SK-N-SH (cell line): ENCODE measurements around the gene NT5M. TPM values are rescaled to one million over a fixed set of nuclear protein-coding genes. Genes with fewer than 3 reads are reported as not detected.
A peak's percentile ranks its signal among the peaks of the same experiment; 100 is the strongest.
"Not testable (repeated sequence)": the region's sequence is repeated elsewhere in the genome, so short reads cannot be mapped to it uniquely, and the experiment has no call there.

ENCODE experiments used
- CTCF ChIA-PET: fragments of 300-600, 350-600 bp; formaldehyde crosslinking; extraction: SDS; loops from one replicate; lab custom pipeline; 2021; lab: Yijun Ruan, JAX
- POLR2A ChIA-PET: fragments of 350-600 bp; sonication (Branson Sonifier 250); formaldehyde crosslinking; extraction: SDS; loops from one replicate; lab custom pipeline; 2020; ENCODE audit warnings: antibody characterized with exemption, inconsistent platforms; lab: Yijun Ruan, JAX
- DNase-seq: peaks from one replicate; pipeline ENCODE4 v3.0.0; 2012
- H2AFZ ChIP-seq: fragments of 200-600 bp; sonication (generic); 2 replicates; pipeline ENCODE4 v1.8.1; 2016; ENCODE audit warnings: antibody characterized with exemption, mild to moderate bottlenecking, low read depth
- H3F3A ChIP-seq: fragments of 200-600 bp; sonication (generic); replicated peaks from 2 replicates; pipeline ENCODE3; 2016; ENCODE audit warnings: antibody characterized with exemption, mild to moderate bottlenecking; ENCODE audit not compliant: insufficient read depth
- H3K27ac ChIP-seq, 2 experiments: fragments of 200-500 bp in 1 of 2; fragments of 200-600 bp in 1 of 2; sonication (Bioruptor generic) in 1 of 2; sonication (generic), shearing (Covaris generic) in 1 of 2; 2 replicates each; pipeline versions ENCODE4 v1.5.1 to v1.6.1; 2014 to 2016; ENCODE audit warnings: low read depth in 2 of 2, inconsistent platforms in 1 of 2, low read length in 1 of 2, mild to moderate bottlenecking in 1 of 2, mixed read lengths in 1 of 2
- H3K27me3 ChIP-seq: fragments of 200-600 bp; sonication (generic), shearing (Covaris generic); 2 replicates; pipeline ENCODE4 v1.6.1; 2016; ENCODE audit warnings: mixed run types; ENCODE audit not compliant: insufficient read depth
- H3K36me3 ChIP-seq, 2 experiments: fragments of 200-500 bp in 1 of 2; fragments of 200-600 bp in 1 of 2; sonication (Bioruptor generic) in 1 of 2; sonication (generic) in 1 of 2; replicated peaks in 1 of 2; 2 replicates each; pipeline versions ENCODE3 to v1.5.1; 2014 to 2016; ENCODE audit warnings: low read length in 1 of 2, mild to moderate bottlenecking in 1 of 2; ENCODE audit not compliant: insufficient read depth in 2 of 2, control insufficient read depth in 1 of 2
- H3K4me1 ChIP-seq, 2 experiments: fragments of 200-500 bp in 1 of 2; fragments of 200-600 bp in 1 of 2; sonication (Bioruptor generic) in 1 of 2; sonication (generic), shearing (Covaris generic) in 1 of 2; 2 replicates each; pipeline versions ENCODE4 v1.5.1 to v1.6.1; 2014 to 2016; ENCODE audit warnings: low read depth in 1 of 2, low read length in 1 of 2, mixed run types in 1 of 2; ENCODE audit not compliant: insufficient read depth in 2 of 2, control insufficient read depth in 1 of 2
- H3K4me2 ChIP-seq: fragments of 200-600 bp; sonication (generic), shearing (Covaris generic); 2 replicates; pipeline ENCODE4 v1.6.1; 2017; ENCODE audit warnings: mixed run types
- H3K4me3 ChIP-seq, 2 experiments: fragments of 200-500 bp in 1 of 2; fragments of 200-600 bp in 1 of 2; sonication (Bioruptor generic) in 1 of 2; sonication (generic), shearing (Covaris generic) in 1 of 2; 2 replicates each; pipeline versions ENCODE4 v1.5.1 to v1.8.1; 2014 to 2016; ENCODE audit warnings: low read depth in 2 of 2, inconsistent platforms in 1 of 2, low read length in 1 of 2, mild to moderate bottlenecking in 1 of 2, mixed read lengths in 1 of 2, moderate library complexity in 1 of 2
- H3K79me2 ChIP-seq: fragments of 200-600 bp; sonication (generic); 2 replicates; pipeline ENCODE4 v1.8.1; 2017; ENCODE audit warnings: mild to moderate bottlenecking; ENCODE audit not compliant: insufficient read depth
- H3K9ac ChIP-seq: fragments of 200-600 bp; sonication (generic); 2 replicates; pipeline ENCODE4 v1.6.1; 2017; ENCODE audit warnings: mixed run types
- H3K9me2 ChIP-seq: fragments of 200-600 bp; sonication (generic); 2 replicates; pipeline ENCODE4 v1.6.1; 2017; ENCODE audit warnings: mixed run types
- H3K9me3 ChIP-seq: fragments of 200-600 bp; sonication (generic); 2 replicates; pipeline ENCODE4 v1.6.1; 2017; ENCODE audit warnings: mixed run types, mild to moderate bottlenecking, moderate library complexity
- H4K20me1 ChIP-seq: fragments of 200-600 bp; sonication (generic); 2 replicates; pipeline ENCODE4 v1.6.1; 2017; ENCODE audit warnings: mild to moderate bottlenecking, mixed run types; ENCODE audit not compliant: insufficient read depth
- CHD2 ChIP-seq: fragments of 150-350 bp; IDR thresholded peaks from 2 replicates; pipeline ENCODE4 v1.6.1; 2018; ENCODE audit warnings: low read length; ENCODE audit not compliant: partially characterized antibody
- ELF1 ChIP-seq: IDR thresholded peaks from 2 replicates; pipeline ENCODE4 v1.4.0; 2012
- FOSL2 ChIP-seq: IDR thresholded peaks from 2 replicates; pipeline ENCODE4 v1.4.0; 2012; ENCODE audit warnings: low read depth, mild to moderate bottlenecking, moderate library complexity, borderline replicate concordance
- GATA2 ChIP-seq: sonication (generic); formaldehyde crosslinking; IDR thresholded peaks from 2 replicates; pipeline ENCODE4 v1.5.0; 2020; ENCODE audit warnings: mild to moderate bottlenecking, missing genetic modification reagents
- IRF3 ChIP-seq: fragments of 150-350 bp; IDR thresholded peaks from 2 replicates; pipeline ENCODE4 v1.6.1; 2016; ENCODE audit warnings: mild to moderate bottlenecking, low read depth, low read length
- MEF2A ChIP-seq: IDR thresholded peaks from 2 replicates; pipeline ENCODE4 v1.4.0; 2012; ENCODE audit warnings: low read depth, borderline replicate concordance
- MXI1 ChIP-seq: IDR thresholded peaks from 2 replicates; pipeline ENCODE4 v1.6.1; 2012; ENCODE audit warnings: mild to moderate bottlenecking, low read depth, low read length, improper control_type of control experiment
- NFIC ChIP-seq: IDR thresholded peaks from 2 replicates; pipeline ENCODE4 v1.4.0; 2012; ENCODE audit warnings: borderline replicate concordance
- POLR2AphosphoS5 ChIP-seq: IDR thresholded peaks from 2 replicates; pipeline ENCODE4 v1.6.1; 2012; ENCODE audit warnings: low read depth, low read length
- RCOR1 ChIP-seq: fragments of 150-350 bp; IDR thresholded peaks from 2 replicates; pipeline ENCODE4 v1.6.1; 2017; ENCODE audit warnings: antibody characterized with exemption, low read length
- SIN3A ChIP-seq: IDR thresholded peaks from 2 replicates; pipeline ENCODE4 v1.6.1; 2012; ENCODE audit warnings: low read depth, mild to moderate bottlenecking, low read length, moderate library complexity, borderline replicate concordance
- TAF1 ChIP-seq: IDR thresholded peaks from 2 replicates; pipeline ENCODE4 v1.6.1; 2012; ENCODE audit warnings: low read depth, mild to moderate bottlenecking, low read length, moderate library complexity, borderline replicate concordance
- TCF12 ChIP-seq: IDR thresholded peaks from 2 replicates; pipeline ENCODE4 v1.4.0; 2012
- TEAD4 ChIP-seq: IDR thresholded peaks from 2 replicates; pipeline ENCODE4 v1.4.0; 2012; ENCODE audit warnings: mild to moderate bottlenecking, borderline replicate concordance; ENCODE audit not compliant: insufficient read depth
- USF2 ChIP-seq: fragments of 150-350 bp; IDR thresholded peaks from 2 replicates; pipeline ENCODE4 v1.6.1; 2017; ENCODE audit warnings: antibody characterized with exemption, low read length, low read depth, borderline replicate concordance
- ZBTB33 ChIP-seq: IDR thresholded peaks from 2 replicates; pipeline ENCODE4 v1.4.0; 2012; ENCODE audit warnings: low read depth, borderline replicate concordance
- WGBS: methylation state at CpG from one replicate; pipeline ENCODE4 v1.1.6; 2017; ENCODE audit warnings: low lambda C conversion rate; 5-methylcytosine and 5-hydroxymethylcytosine counted together
- polyA plus RNA-seq, 3 experiments: library from polyadenylated mRNA; depleted of rRNA; stranded (reverse); fragments of >200 nt; gene quantifications; 2 replicates each; pipeline ENCODE4 v1.2.3, GENCODE V29; 2012

NT5M gene
- polyA plus RNA-seq, 1 of the 3 experiments (the other 2 are of a cell fraction) = 3.9 TPM

GRCh38 chr17:17301659-17302058, 1.5 kb upstream of the NT5M start:
- H3K9me2 ChIP-seq, H3K4me2 ChIP-seq, H4K20me1 ChIP-seq, H3K79me2 ChIP-seq, H3K4me3 ChIP-seq, DNase-seq, H2AFZ ChIP-seq, H3K27me3 ChIP-seq, H3K9ac ChIP-seq, H3K36me3 ChIP-seq, POLR2A ChIA-PET, H3K27ac ChIP-seq, H3K9me3 ChIP-seq: not testable (repeated sequence)
- 97% methylated on average over 11 of the region's 11 CpGs for WGBS
- CTCF ChIA-PET = interaction anchor here (0.7 kb wide), 1 partner anchor 36 kb away, joined by 3 read pairs; no protein-coding TSS in a partner anchor
- peaks cover 10 to 18% of the 10 kb centered on the region in 2 experiments; a peak in 3 of 4 replicates for H3K4me1 ChIP-seq
- peaks cover 16% of the 10 kb centered on the region for H3F3A ChIP-seq

GRCh38 chr17:17303847-17304490, 796 bp downstream of the NT5M start:
- ChIA-PET POLR2A (no interaction called here), CTCF (interaction anchor here (1.3 kb wide), 1 partner anchor 10 kb away, joined by 3 read pairs; no protein-coding TSS in a partner anchor)
- WGBS = 22% methylated on average over 19 of the region's 21 CpGs
- H3K9ac ChIP-seq = peak overlapping the region; percentile 64
- H3K9me3 ChIP-seq = no peaks in the 10 kb centered on the region
- H3F3A ChIP-seq = peaks cover 4% of the 10 kb centered on the region
- H3K4me1 ChIP-seq = peaks cover 7 to 18% of the 10 kb centered on the region in 2 experiments; a peak in 2 of 4 replicates
- H3K36me3 ChIP-seq = no peaks in the 10 kb centered on the region
- DNase-seq = peak; percentile 34
- peak overlapping the region in 1 of 2 experiments; percentile 73; a peak in 1 of 4 replicates for H3K27ac ChIP-seq
- peak overlapping the region; percentile 92 for H3K4me2 ChIP-seq
- no peaks in the 10 kb centered on the region for H3K9me2 ChIP-seq
- H2AFZ ChIP-seq = peak overlapping the region; percentile 78; the same call in 1 of the 2 replicates
- peak; percentile 59; the same call in 1 of the 2 replicates for TF ChIP-seq NFIC
- no peak for TF ChIP-seq USF2
- 0 out of 2 replicates have a peak, but pooled peaks have one; percentile 1 for TF ChIP-seq MXI1
- no peak for TF ChIP-seq ELF1
- H3K79me2 ChIP-seq = no peaks in the 10 kb centered on the region
- H4K20me1 ChIP-seq = no peaks in the 10 kb centered on the region
- H3K27me3 ChIP-seq = no peaks in the 10 kb centered on the region
- peak overlapping the region; percentile 58 to 83 for H3K4me3 ChIP-seq

DNA sequence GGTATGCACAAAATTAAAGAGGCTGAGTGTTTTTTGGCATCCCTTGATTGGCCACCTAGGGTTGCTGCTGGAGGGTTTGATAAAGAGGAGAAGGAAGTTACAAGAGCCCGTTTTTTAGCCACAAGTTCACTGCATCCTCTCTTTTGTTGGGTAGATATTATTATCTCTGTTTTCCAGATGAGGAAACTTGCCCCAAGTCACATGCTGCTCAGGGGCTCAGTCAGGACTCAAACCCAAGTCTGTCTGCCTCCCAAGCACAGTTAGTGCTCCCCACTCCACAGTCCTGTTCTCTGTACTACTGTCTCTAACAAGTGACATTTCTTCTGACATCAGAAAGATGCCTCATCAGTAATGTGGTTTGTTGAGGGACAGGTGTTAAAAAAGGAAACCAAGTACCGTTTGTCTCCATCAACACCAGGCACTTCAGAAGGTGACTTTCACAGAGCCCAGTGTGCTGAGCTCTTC, 1.4 kb downstream of the NT5M start:
- 71% methylated on average over 2 of the region's 2 CpGs for WGBS
- CTCF ChIA-PET = interaction anchor here (1.3 kb wide), 1 partner anchor 9 kb away, joined by 3 read pairs; no protein-coding TSS in a partner anchor
- peak overlapping the region; percentile 92 for H3K4me2 ChIP-seq
- no peak overlapping the region for H2AFZ ChIP-seq
- H3K79me2 ChIP-seq = no peaks in the 10 kb centered on the region
- H3K27ac ChIP-seq = no peak overlapping the region
- H3F3A ChIP-seq = peaks cover 6% of the 10 kb centered on the region
- H3K4me3 ChIP-seq = no peak overlapping the region; a peak in 1 of 4 replicates
- POLR2A ChIA-PET = interaction anchor here (0.6 kb wide), 1 partner anchor 53 kb away, joined by 3 read pairs; no protein-coding TSS in a partner anchor
- H3K36me3 ChIP-seq = no peaks in the 10 kb centered on the region
- peaks cover 7 to 18% of the 10 kb centered on the region in 2 experiments; a peak in 2 of 4 replicates for H3K4me1 ChIP-seq
- no peaks in the 10 kb centered on the region for H3K9me3 ChIP-seq
- H3K9me2 ChIP-seq = no peaks in the 10 kb centered on the region
- no peak for DNase-seq
- H3K9ac ChIP-seq = no peak overlapping the region
- no peaks in the 10 kb centered on the region for H3K27me3 ChIP-seq
- H4K20me1 ChIP-seq = no peaks in the 10 kb centered on the region
- no peak for TF ChIP-seq FOSL2
- no peak for TF ChIP-seq TCF12
- TF ChIP-seq ZBTB33 = no peak
- TF ChIP-seq MXI1 = no peak
- no peak for TF ChIP-seq NFIC
- TF ChIP-seq TAF1 = no peak
- no peak for TF ChIP-seq IRF3
- no peak for TF ChIP-seq GATA2 (CRISPR knock-in tag)
- TF ChIP-seq RCOR1 = no peak
- TF ChIP-seq CHD2 = no peak
- TF ChIP-seq MEF2A = no peak
- no peak for TF ChIP-seq ELF1
- TF ChIP-seq POLR2AphosphoS5 = no peak
- no peak for TF ChIP-seq SIN3A
- no peak for TF ChIP-seq TEAD4
